GM18505 (cell line): Measurements from ENCODE around the gene PPP1R9A.

Experiments
- ATAC-seq: cut with Tn5 transposase; IDR thresholded peaks from one replicate; pipeline ENCODE4 v1.9.1; 2021; ENCODE audit not compliant: unreplicated experiment
- POLR2A ChIP-seq: IDR thresholded peaks from 4 replicates; pipeline ENCODE4 v1.6.1; 2011; ENCODE audit warnings: borderline replicate concordance; ENCODE audit not compliant: insufficient read depth, insufficient read length; ENCODE audit errors: extremely low read depth

The PPP1R9A gene

DNA sequence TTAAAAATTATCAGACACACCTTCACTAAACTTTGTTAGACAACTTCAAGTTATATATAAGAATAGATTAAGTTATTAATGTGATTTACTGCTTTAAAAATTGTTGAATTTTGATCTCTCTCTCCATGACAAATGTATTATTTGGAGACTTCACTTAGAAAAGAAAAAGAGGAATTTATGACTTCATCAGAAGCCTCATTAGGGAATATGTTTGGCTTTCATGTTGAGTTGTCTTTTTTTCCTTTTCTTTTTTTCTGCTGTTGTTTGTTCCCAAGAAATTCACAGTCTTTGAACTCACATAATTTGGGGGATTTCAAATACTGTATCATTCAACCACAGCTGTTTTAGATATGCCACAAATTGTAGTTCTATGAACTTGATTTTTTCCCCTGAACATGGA, 149.5 kb downstream of the PPP1R9A start:
- ATAC-seq, result no peak
- no peak for TF ChIP-seq POLR2A

DNA sequence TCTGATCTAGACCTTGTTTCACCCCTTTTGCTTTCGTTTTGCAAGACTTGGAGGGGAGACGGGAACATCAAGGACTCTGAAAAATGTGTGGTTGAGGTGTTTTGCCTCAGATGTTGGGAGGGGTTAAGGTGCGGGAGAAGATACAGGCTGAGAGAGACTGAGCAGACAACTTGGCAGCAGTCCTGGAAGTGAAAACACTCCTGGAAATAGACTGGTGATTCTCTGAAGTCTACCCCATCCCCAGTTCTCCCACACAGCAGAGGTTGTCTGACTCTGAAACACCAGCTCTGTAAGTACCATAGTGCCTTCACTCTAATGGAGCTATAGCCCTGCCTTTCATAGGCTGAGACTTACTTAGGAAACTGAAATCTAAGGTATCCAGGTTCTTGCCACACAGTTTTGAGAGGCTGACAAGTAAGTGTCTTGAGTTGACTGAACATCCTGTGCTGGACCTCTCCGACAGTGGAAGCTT, 152.5 kb downstream of the PPP1R9A start:
- ATAC-seq, result no peak
- TF ChIP-seq POLR2A, result no peak

DNA sequence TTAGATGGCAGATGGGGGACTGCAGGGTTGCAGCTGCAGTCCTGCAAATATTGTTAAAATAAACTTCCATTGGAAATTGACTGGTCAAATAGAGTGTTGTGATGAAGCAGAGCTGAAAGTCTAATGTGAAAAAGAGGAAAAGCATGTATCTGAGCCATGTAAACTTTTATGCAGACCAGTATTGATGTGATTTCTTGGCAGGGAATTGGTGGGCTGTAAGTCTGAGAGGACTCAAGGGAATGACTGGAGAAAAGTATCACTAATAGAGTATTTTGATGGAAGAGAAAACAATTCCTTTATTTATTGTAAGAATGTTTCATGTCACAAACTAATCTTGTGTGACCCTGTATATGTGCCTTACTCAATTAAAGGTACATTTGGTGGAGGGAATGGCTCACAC, 155.5 kb downstream of the PPP1R9A start:
- TF ChIP-seq POLR2A, result no peak
- no peak for ATAC-seq

DNA sequence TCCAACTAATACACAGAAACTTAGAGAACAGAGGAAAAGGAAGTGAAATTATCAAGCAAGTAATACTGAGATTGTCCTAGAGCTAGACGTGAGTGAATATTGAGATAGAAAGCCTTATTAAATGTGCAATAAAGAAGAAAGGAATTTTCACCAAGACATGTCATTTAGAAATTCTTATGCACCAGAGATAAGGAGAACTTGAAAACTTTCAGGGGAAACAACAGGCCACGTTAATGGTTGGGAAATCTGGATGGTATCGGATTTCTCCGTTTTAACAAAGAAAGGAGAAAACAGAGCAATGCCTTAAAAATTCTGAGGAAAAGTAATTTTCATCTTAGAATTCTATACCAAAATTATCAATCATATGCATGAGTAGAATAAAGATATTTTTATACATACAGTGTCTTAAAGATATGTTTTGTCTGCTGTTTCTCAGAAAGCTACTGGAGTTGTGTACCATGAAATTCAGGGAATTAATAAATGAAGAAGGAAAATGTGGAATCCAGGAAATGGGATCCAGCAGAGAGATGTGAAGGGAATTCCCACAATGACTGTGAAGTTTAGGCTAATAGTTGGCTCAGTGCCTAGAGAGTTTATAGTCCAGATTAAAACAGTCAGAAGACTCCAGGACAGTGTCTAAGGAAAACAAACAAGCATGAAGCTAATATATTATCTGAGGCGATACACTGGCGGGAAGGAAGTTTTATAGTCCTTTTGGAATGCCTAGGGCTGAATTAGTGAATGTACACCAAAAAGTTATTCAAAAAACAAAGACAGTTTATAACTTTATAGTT, 159.5 kb downstream of the PPP1R9A start:
- TF ChIP-seq POLR2A, result no peak
- no peak for ATAC-seq

DNA sequence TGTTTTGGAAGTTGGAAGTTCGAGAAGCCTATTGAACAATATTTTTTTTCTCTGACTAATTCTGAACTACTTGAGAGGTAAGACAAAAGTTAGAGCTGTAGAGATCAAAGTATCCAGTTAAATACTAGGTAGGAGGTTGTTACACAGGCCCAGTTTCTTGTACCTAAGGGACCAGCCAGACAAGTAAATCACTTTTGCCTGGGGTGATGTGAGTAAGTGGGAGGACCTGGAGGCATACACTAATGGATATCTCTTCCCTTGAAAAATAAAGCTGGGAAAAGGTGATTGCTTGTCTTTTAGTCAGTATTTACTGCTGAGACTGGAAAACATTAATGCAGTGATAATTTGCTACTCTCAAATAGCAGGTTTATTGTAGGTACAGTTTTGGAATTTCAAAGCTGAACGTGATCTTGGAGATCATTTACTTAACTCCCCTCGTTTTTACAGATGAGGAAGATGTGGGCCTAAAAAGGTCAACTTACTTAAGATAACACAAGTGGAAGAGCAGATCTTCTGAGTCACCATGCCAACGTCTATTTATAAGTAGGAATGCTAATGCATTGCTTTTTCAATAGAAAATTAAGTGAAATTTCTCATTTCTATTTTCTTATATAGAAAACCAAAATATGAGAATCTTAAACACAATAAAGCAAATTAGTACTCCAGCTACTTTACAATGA, 181.3 kb downstream of the PPP1R9A start:
- no peak for TF ChIP-seq POLR2A
- no peak for ATAC-seq

DNA sequence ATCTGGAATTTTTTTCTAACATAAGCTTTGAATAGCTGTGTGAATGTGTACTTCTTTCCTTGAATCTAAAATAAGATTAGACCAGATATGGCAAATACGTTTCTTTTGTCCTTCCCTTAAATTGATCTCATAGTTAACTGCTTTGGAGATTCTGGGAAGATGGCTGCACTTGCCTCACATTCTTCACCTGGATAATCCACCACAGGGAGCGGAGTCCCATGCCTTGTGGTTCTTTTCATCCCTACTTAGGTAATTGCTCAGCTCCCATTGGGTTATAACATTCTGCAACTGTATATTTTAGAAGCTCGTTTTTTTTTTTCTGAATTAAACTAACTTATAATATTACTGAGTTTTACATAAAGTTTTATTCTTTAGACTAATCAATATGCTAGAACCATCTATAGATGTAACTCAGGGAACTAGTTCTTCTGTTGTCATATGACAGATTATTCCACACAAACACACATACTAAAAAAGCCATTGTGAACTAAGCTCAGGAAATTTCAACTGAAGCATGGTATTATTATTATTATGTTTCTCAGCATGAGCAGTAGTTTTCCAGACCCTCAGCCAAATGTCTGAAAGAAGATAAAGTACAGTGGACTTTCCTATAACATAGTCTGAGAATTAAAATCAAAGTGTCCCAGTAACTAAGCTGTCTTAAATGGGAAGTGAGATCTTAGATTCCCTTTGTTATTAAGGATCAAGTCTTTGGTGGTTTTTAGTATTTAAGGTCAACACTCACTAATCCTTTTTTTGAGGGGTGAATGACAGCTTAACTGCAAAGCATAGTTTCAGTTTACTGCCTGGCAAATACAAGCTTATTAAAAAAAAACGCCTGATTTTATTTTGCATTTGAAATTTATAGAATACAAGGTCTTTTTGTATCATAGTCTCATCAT, 182.3 kb downstream of the PPP1R9A start:
- ATAC-seq, result no peak

DNA sequence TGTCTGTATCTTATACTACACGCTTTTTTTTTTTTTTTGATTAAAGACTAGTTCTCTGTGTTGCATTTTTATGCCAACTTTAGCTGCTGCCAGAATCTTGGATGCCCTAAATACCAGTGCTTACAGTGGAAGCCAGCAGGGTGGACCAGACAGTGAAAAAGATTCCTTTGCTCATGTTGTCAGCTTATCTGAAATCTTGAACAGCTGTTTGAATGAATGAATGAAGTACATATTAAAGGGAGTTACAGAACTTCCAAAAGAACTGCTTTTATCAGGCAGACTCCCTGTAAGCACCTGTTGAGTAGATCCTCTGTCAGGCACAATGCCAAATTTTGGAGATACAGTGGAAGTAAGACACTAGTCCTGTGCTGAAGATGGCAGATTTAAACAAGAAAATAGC, 184.9 kb downstream of the PPP1R9A start:
- no peak for ATAC-seq
- TF ChIP-seq POLR2A, result no peak

More for the DNA sequence above, 182.3 kb downstream of the PPP1R9A start:
- no peak for TF ChIP-seq POLR2A

DNA sequence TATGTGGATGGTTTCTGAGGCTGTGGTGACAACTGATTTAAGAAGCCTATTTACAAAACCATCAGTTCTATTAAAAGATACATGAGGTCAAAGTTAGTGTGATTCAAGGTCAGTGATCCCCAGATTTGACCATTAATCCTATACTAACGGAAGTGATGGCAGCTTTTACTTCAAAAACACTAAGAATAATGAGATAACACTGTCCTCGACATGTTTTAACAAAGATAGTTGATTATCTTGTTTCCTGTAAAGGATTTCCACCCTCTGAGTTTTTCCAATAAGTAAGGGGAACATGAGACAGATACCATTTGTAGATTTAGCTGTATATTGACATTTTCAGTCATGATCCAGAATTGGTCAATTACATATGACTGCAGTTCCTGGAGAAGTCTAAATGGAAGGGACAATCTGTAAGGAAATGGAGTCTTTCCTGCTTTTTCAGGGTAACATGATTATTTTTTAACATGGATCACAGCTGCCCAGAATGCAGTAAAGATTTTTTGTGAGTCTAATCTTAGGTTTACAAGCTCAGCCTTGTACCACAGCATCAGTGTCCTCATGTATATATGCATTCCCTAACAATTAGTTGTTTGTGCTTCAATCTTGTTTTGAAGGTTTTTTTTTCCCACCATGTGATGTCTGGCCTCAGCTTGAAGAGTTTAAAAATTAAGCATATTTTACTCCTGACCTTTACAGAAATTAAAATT, 188.0 kb downstream of the PPP1R9A start:
- no peak for TF ChIP-seq POLR2A
- no peak for ATAC-seq

DNA sequence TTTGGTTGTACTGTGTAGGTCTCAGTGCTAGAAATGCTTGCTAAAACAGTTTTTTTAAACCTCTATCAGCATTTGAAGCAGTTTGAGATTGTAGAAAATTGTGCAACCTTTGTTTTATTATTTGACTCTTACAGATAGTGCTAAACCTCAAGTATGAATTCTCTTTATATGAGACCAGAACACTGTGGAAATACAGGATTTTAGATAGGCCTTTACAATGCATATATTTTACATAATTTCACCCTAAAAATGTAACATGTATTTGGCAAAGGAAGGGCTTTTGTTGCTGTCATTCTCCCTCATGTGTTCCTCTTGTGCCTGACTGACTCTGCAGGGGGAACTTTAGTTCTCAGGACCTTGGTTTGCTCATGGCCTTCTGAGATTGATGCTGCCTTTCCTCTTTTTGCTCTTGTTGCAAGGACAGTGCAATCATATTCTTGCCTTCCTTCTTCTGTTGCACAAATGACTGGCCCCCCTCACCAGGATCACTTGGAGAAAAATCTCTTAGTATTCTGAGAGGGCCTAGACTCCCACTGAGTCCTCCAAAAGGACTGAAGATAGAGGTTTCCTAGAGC, 188.7 kb downstream of the PPP1R9A start:
- no peak for ATAC-seq

DNA sequence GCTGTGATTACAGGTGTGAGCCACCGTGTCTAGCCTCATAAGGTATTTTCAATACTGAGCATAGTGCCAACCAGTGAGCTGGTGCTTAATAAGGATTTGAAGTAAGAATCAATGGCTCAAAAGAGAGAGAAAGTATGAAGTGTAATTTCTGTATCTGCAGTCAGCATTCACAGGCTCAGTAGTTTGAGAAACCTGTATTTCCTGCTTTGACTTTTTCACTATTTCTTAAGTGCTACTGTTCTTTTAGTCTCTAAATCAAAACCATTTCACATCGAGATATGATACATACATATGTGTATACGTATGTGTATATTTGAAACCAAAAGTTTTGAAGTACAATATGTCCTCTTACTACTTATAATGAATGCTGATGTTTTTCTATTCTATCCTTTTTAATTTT, 189.9 kb downstream of the PPP1R9A start:
- ATAC-seq, result no peak
- no peak for TF ChIP-seq POLR2A

More for the DNA sequence above, 188.7 kb downstream of the PPP1R9A start:
- TF ChIP-seq POLR2A, result no peak

DNA sequence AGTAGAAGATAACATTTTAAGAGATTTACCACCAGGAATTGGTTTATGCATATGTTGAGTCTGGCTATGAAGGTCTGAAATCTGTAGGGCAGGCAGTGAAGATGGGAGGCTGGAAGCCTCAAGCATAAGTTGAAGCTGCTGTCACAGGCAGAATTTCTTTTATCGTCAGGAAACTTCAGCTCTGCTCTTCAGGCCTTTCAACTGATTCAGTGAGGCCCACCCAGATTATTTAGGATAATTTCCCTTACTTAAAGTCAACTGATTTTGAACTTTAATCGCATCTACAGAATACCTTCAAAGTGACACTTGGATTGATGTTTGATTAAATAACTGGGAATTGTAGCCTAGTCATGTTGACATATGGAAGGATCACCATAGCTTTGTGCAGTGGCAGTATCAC, 190.5 kb downstream of the PPP1R9A start:
- no peak for ATAC-seq
- no peak for TF ChIP-seq POLR2A

DNA sequence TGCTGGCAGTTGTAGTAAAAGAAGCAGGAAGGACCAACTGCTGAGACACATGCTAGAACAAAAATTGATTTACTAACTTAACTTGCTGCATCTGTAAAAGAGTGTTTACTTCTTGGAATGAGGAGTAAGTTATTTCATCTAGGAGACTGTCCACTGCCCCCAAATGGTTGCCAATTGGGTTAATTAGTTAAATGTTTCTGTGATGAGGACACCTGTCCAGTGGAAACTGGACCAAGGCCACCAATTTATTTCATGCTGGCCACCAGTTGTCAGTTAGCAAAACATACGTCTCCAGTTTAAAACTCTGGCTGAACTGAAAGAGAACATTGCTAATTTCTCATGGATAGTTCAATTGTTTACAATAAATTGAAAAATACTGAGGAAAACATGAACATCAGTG, 191.7 kb downstream of the PPP1R9A start:
- TF ChIP-seq POLR2A, result no peak
- ATAC-seq, result no peak

DNA sequence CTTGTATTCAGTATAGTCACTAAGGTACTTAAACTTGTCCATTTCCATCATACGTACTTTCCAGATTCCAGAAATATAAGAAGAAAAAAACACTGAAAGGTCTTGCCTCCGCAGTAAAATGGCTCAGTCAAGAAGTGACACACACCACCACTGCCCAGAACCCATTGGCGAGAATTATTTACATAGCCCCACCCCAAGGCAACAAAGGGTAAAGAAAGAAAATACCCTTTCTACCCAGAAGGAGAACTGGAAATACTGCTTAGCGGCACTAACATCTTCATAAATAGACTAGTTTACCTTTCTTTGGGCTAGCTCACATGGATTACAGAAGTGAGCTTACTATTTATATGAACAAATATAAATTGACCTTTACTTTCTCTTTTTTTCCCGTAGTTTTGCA, 194.0 kb downstream of the PPP1R9A start:
- no peak for TF ChIP-seq POLR2A
- no peak for ATAC-seq

DNA sequence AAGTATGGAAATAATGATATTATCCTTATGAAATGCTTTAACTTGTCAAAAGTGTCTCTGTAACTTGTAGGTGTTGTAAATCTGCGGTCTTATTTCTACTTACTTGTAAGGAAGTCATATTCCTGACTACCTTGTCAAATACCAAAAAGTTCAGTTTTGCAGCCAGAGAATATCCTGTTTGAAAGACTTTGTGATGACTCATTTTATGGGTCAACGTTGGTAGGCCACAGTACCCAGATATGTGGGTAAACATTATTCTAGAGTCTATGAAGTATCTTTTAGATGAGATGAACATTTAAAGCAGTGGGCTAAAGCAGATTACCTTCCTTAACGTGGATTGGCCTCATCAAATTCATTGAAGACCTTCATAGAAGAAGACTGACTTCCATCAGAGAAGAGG, 195.3 kb downstream of the PPP1R9A start:
- no peak for TF ChIP-seq POLR2A
- no peak for ATAC-seq
